ENCODE data around the gene TASP1. TPM values are rescaled to one million over a fixed set of nuclear protein-coding genes. Genes with fewer than 3 reads are reported as not detected.

Gene TASP1
- total RNA-seq, 1 donor from 2014 or later: 15.9 TPM

- no peak overlapping the region for H3K4me3 Mint-ChIP-seq (ENCODE audit: unreplicated experiment)
- DNase-seq (ENCODE audit: low spot score): no peak
- TF ChIP-seq CTCF (IDR thresholded peaks at IDR 0.05; ENCODE audit: unreplicated experiment): no peak
- peaks cover 4% of the 10 kb centered on the region for H3K4me1 Mint-ChIP-seq (ENCODE audit: unreplicated experiment)
- H3K27ac Mint-ChIP-seq (ENCODE audit: unreplicated experiment): no peak overlapping the region
- H3K27me3 Mint-ChIP-seq (ENCODE audit: unreplicated experiment): no peaks in the 10 kb centered on the region
- no peaks in the 10 kb centered on the region for H3K9me3 Mint-ChIP-seq (ENCODE audit: unreplicated experiment)
- H3K36me3 Mint-ChIP-seq (ENCODE audit: low read depth, unreplicated experiment): no peaks in the 10 kb centered on the region
Measured at GRCh38 chr20:13672690-13673089, 34.0 kb upstream of the TASP1 start.

GRCh38 chr20:13671916-13672378 is 33.2 kb upstream of the TASP1 start:
- Mint-ChIP-seq H3K27me3 (ENCODE audit: unreplicated experiment) (no peaks in the 10 kb centered on the region), H3K4me3 (ENCODE audit: unreplicated experiment) (no peak overlapping the region), H3K4me1 (ENCODE audit: unreplicated experiment) (peaks cover 4% of the 10 kb centered on the region), H3K27ac (ENCODE audit: unreplicated experiment) (no peak overlapping the region), H3K9me3 (ENCODE audit: unreplicated experiment) (no peaks in the 10 kb centered on the region), H3K36me3 (ENCODE audit: low read depth, unreplicated experiment) (no peaks in the 10 kb centered on the region)
- DNase-seq (ENCODE audit: low spot score): no peak
- no peak for TF ChIP-seq CTCF (IDR thresholded peaks at IDR 0.05; ENCODE audit: unreplicated experiment)

GRCh38 chr20:13671512-13671911 is 32.8 kb upstream of the TASP1 start:
- Mint-ChIP-seq H3K9me3 (ENCODE audit: unreplicated experiment) (no peaks in the 10 kb centered on the region), H3K4me3 (ENCODE audit: unreplicated experiment) (no peak overlapping the region), H3K4me1 (ENCODE audit: unreplicated experiment) (peaks cover 4% of the 10 kb centered on the region), H3K27ac (ENCODE audit: unreplicated experiment) (no peak overlapping the region), H3K36me3 (ENCODE audit: low read depth, unreplicated experiment) (no peaks in the 10 kb centered on the region), H3K27me3 (ENCODE audit: unreplicated experiment) (no peaks in the 10 kb centered on the region)
- no peak for TF ChIP-seq CTCF (IDR thresholded peaks at IDR 0.05; ENCODE audit: unreplicated experiment)
- no peak for DNase-seq (ENCODE audit: low spot score)

- no peak for DNase-seq (ENCODE audit: low spot score)
- TF ChIP-seq CTCF (IDR thresholded peaks at IDR 0.05; ENCODE audit: unreplicated experiment): no peak
Measured at GRCh38 chr20:13670160-13670559, 31.4 kb upstream of the TASP1 start.

GRCh38 chr20:13665709-13666395 is 27.1 kb upstream of the TASP1 start:
- Mint-ChIP-seq H3K27me3 (ENCODE audit: unreplicated experiment) (peaks cover 1% of the 10 kb centered on the region), H3K4me3 (ENCODE audit: unreplicated experiment) (no peak overlapping the region), H3K36me3 (ENCODE audit: low read depth, unreplicated experiment) (no peaks in the 10 kb centered on the region), H3K27ac (ENCODE audit: unreplicated experiment) (no peak overlapping the region), H3K4me1 (ENCODE audit: unreplicated experiment) (peaks cover 2% of the 10 kb centered on the region), H3K9me3 (ENCODE audit: unreplicated experiment) (no peaks in the 10 kb centered on the region)
- no peak for DNase-seq (ENCODE audit: low spot score)
- TF ChIP-seq CTCF (IDR thresholded peaks at IDR 0.05; ENCODE audit: unreplicated experiment): no peak

More at GRCh38 chr20:13670160-13670559, 31.4 kb upstream of the TASP1 start:
- Mint-ChIP-seq H3K36me3 (ENCODE audit: low read depth, unreplicated experiment) (no peaks in the 10 kb centered on the region), H3K4me3 (ENCODE audit: unreplicated experiment) (no peak overlapping the region), H3K27ac (ENCODE audit: unreplicated experiment) (no peak overlapping the region), H3K4me1 (ENCODE audit: unreplicated experiment) (peaks cover 4% of the 10 kb centered on the region), H3K27me3 (ENCODE audit: unreplicated experiment) (no peaks in the 10 kb centered on the region), H3K9me3 (ENCODE audit: unreplicated experiment) (no peaks in the 10 kb centered on the region)
